ENCODE data around the gene BICD1.
"Not testable (repeated sequence)": the region's sequence is repeated elsewhere in the genome, so short reads cannot be mapped to it uniquely, and the experiment has no call there.

Gene BICD1

GRCh38 chr12:32248441-32249140 lies 141.9 kb downstream of the BICD1 start:
- no peak for DNase-seq (ENCODE audit: low spot score)

DNA sequence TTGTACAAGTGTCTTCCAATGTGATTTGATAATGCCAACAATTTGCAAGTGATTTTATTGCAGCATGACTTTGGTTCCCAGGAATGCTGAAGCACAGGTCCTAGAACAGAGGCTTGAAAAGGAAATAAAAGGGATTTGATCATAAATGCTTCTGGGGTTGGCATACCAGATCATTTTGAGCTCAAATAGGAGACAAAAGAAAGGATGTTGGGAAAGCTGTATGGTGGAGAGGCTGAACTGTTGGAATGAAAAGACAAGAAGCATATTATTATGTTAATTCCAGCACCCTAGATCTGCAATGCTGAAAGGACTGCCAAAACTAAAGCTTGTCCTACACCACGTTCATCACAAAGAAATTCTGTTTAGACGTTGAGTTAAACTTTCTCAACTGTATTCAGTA lies 143.1 kb downstream of the BICD1 start:
- no peak for DNase-seq (ENCODE audit: low spot score)

DNA sequence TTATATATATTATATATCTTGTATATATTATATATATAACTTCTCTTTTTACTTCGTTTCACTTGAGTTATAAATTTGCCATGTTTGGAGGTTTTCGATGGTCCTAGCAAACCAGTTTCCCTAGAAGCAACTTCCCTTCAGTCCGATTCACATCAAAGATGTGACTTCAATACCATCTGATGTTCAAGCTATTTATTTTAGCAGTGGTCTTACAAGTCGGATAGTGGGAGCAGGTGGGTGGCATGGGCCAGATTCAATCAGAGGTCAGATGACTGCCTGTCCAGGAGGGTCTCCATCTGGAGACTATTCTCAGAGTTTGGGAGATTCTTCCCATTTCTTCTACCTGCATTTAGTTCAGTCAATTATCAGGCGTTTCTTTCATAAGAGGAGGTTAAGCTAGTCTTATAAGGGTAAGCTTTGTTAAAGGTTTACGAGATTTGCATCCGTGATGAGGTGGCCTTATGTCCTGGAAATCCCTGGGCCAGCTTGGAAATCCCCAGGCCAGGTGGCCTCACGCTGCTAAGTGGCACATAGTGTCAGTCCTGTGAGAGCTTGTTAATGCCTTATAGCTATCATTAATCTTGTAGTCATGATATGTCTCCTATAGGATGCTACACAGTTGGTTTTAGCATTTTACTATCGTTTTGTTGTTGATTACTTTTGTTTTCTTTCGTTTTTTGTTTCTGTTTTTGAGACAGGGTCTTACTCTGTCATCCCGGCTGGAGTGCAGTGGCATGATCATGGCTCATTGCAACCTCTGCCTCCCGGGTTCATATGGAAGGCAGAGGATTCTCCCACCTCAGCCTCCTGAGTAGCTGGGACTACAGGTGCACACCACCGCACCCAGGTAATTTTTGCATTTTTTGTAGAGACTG lies 145.8 kb downstream of the BICD1 start:
- DNase-seq (ENCODE audit: low spot score), result no peak

DNA sequence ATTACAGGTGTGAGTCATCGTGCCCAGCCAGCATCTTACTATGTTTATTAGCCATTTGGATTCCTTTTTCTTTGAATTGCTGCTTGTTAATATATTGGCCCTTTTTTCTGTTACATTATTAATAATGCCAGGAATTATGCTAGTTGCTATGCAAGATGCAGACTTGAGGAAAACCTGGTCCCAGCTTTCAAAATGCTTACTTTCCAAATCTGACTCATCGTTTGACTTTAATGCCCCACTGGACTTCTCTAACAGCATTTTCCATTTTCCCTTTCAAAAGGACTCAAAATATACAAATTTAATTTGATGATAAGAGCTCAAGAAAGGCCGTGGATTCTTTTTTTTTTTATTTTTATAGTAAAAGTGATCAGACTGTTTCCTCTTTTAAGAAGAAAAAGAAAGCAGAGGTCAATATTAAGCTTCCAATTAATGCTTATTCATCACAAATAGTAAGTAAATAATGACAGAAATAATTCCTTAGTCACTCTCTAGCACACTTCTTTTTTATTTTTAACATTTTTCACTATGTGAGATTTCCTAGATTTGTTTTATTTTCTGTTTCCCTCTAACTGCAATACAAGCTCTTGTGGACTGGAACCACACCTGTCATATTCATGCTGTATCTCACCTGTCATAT lies 146.6 kb downstream of the BICD1 start:
- DNase-seq (ENCODE audit: low spot score), result no peak

DNA sequence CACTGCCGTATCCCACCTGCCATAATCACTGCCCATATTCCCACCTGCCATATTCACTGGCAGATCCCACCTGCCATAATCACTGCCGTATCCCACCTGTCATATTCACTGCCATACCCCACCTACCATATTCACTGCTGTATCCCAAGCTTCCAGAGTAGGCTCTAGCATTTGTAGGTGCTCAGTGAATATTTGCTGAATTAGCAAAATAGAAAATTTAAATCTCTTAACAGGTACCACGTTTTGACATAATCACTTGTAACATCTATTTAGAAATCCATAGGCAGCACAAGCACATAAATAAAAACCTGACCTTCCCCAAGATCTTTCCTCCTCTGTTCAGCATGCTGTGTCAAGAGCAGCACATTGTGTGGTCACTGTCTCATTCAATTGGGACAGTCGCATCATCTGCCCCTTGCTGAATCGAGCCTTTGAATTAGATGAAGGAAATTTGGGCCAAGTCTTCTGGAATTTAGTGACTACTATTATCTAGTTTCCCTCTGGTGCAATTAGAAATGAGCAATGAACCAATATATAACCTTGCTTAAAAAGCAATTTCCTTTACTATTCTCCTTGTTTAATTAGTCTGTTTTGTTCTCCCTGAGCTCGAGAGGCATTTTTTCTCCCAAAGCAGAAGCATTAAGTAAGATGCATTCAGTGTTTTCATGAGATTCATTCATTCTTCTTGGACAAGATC lies 147.8 kb downstream of the BICD1 start:
- DNase-seq (ENCODE audit: low spot score), result no peak

GRCh38 chr12:32255588-32255987 lies 148.9 kb downstream of the BICD1 start:
- DNase-seq (ENCODE audit: low spot score), result no peak

DNA sequence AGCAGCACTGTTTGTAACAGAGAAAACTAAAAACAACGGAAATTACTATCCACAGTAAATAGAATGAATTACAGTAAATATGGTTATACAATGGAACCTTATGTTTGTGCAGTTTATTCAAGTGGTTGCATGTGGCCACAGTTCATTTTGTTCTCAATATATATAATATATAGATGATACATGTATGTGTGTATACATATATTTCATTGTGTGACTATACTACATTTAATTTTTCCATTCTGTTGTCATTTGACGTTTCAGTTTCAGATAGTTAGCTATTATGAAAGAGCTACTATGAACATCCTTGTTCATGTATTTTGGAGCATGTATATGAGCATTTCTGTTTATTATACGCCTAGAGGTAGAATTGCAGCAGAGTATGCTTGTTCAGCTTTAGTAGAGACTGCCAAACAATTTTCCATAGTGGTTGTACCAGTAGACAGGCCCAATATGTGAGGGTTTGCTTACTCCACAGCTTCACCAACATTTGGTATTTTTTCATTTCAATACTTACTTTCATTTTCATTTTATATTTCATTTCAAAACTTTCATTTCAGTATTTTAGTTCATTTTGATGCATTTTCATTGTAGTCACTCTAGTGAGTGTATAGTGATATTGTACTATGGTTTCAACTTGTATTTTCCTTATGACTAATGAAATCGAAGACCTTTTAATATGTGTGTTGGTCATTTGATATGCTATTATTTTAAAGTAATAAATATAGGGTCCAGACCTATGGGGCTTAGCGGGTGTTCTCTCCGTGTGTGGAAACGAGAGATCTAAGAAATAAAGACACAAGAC lies 151.2 kb downstream of the BICD1 start:
- DNase-seq (ENCODE audit: low spot score), result no peak

DNA sequence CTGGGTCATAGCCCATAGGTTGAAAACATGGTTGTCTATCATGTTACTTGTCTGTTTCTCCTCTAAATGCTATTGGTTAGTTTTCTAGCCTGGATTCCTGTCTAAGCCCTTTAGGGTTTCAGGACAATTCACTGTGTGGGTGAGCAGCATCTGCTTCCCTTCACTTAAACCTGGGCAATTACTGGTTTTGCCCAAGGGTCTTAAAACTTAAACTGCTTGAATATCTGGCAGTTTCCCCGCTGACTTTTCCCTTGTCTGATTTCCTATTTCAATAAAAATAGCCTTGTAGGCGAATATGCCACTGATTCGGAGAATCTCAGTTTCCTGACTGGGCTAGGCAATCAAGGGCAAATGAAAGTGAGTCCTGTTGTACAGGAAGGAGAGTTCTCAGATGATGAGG lies 154.0 kb downstream of the BICD1 start:
- no peak for DNase-seq (ENCODE audit: low spot score)

DNA sequence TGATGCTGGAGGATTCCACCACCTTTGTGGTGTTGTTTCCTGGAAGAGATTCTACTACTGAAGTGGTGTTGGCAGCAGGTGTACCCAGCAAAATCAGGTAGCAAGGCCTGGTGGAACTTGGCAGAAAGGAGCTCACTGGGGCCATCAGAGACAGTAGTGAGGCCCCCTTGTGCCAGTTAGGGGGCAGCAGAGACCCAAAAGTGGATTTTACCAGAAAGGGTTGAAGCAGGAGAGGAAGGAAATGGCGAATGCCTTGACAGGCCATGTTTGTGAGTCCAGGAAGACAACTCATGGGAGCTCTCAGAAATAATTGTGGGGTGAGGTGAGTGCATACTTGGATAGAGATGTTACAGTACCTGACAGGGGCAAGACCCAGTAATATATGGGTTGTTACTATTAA lies 155.0 kb downstream of the BICD1 start:
- no peak for DNase-seq (ENCODE audit: low spot score)

DNA sequence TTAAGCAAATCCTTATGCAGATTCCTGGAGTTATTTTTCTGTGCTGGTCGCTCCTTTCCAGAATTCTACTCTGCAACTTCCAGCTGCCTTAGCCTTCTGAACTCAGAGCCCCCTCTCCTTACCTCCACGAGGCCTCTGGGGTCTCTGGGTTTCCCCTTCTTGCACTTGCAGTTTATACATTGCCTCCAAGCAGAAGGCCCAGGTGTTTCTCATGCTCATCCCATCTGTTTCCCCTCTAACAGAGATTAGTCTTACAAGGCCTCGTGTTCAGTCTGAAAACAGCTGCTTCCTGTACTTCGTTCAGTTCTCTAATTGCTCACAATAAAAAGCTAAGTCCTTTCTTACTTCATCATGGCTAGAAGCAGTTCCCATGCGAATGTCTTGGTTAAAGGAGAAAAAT lies 158.3 kb downstream of the BICD1 start:
- DNase-seq (ENCODE audit: low spot score), result no peak

GRCh38 chr12:32265456-32265855 lies 158.8 kb downstream of the BICD1 start:
- DNase-seq (ENCODE audit: low spot score), result no peak

GRCh38 chr12:32265951-32266350 lies 159.3 kb downstream of the BICD1 start:
- no peak for DNase-seq (ENCODE audit: low spot score)

GRCh38 chr12:32266756-32267155 lies 160.1 kb downstream of the BICD1 start:
- no peak for DNase-seq (ENCODE audit: low spot score)

DNA sequence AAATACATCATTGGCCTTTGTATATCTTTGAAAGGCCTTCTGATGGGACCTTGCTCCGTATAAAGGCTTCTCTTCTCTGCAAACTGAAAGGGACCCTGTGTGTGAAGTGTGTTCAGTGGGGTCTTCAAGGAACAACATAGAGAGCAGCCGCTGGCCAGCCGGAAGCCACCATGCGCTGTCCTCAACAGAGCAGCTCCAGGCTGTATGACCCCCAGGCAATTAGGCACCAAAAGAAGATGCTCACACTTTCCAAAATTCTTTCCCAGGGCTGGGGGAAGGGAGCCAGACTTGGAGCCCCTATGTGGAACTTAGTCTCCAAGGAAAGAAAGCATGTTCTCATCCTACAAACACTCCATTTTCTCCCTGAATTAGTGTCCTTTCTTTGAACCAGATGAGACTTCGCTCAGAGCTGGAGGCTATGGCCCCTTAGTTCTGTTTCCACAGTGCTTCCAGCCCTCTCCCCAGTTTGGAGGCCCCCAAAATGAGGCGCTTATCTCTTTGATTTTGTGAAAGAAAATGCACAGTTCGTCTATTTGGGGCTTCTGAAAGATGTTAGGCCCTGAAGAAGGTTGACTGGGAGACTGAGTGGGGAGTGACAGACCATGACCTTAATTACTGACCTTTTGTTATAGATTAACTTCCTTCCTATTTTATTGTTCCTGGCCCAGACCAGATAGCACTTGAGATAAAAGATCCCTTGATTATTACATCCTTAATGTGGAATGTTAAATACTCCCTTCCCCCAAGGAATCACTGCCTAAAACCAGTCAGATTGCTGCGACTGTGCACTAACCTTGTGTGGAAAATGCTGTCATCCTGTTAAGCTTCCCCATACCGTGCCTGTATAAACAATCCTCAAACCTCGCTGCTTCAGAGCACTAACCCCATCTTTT lies 164.4 kb downstream of the BICD1 start:
- DNase-seq (ENCODE audit: low spot score), result peak; percentile 35

DNA sequence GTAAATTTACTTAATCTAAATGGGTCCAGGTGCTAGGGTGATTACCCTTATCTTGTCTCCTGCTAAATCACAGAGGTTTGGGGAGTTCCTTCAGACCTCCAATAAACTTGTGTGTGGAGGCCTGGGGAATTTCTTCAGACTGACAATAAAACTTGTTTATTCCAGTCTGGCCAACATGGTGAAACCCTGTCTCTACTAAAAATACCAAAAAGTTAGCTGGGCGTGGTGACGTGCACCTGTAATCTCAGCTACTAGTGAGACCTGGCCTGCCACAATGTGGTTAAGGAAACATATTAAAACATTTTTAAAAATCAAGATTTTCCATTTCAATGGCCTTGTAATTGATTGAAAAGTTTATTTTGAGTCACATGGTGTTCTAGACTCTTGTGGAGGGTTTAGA lies 165.8 kb downstream of the BICD1 start:
- DNase-seq (ENCODE audit: low spot score), result no peak

- no peak for DNase-seq (ENCODE audit: low spot score)
These were observed 166.4 kb downstream of the BICD1 start for GRCh38 chr12:32273063-32273522.

GRCh38 chr12:32273712-32274111 lies 167.1 kb downstream of the BICD1 start:
- DNase-seq (ENCODE audit: low spot score), result no peak

DNA sequence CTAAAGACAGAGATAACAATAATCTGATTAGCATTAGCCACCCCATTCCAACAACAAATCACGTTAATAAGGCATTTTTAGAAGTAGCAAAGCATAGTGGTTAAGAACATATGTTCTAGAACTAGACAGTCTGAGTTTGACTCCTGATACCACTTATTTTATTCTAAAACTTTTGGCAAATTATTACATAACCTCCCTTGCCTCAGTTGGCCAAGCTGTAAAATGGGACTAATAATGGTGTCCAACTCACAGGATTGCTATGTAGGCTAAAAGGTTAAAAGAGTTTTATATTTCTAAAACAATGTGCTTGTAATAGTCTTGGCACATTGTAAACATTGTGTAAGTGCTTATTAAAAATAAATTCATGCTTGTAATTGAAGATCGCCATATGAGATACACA lies 168.0 kb downstream of the BICD1 start:
- no peak for DNase-seq (ENCODE audit: low spot score)

- not testable (repeated sequence) for DNase-seq (ENCODE audit: low spot score)
These were observed 168.9 kb downstream of the BICD1 start for GRCh38 chr12:32275520-32275919.

DNA sequence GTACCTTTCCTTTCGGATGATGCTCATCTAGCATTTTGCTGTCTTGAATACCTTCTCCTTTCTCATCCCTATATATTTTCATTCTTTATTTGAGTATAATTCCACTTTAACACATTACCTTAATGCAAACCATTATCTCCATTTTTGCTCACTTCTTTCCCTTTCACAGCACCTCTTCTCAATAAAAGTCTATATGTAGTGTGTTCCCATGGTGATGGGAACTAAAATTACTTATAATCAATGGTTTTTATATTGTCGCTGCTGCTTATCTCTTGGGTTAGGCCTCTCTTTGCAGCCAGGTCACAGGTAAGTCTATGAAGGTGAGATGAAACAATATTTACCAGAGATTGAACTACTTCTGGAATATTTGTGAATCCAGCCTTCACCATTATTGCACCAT lies 171.1 kb downstream of the BICD1 start:
- no peak for DNase-seq (ENCODE audit: low spot score)
